Fibroblast of lung (primary cell): ENCODE data around the gene KRT3. TPM values are rescaled to one million over a fixed set of nuclear protein-coding genes. Genes with fewer than 3 reads are reported as not detected.

Experiments
- DNase-seq, 2 donors: peaks; one replicate each; pipeline versions ENCODE4 v3.0.0 to v3.0.0-alpha.2; 2010; ENCODE audit warnings: low read depth in 2 of 2
- H2AFZ ChIP-seq: 2 replicates; pipeline ENCODE4 v1.5.1; 2012; ENCODE audit warnings: low read length, control low read depth, inconsistent platforms
- H3K27ac ChIP-seq: 2 replicates; pipeline ENCODE4 v1.5.1; 2011; ENCODE audit warnings: low read length, control low read depth; ENCODE audit not compliant: insufficient read depth
- H3K27me3 ChIP-seq: 2 replicates; pipeline ENCODE4 v1.5.1; 2011; ENCODE audit warnings: mild to moderate bottlenecking, low read length; ENCODE audit not compliant: control insufficient read depth, insufficient read depth
- H3K36me3 ChIP-seq: 2 replicates; pipeline ENCODE4 v1.5.1; 2011; ENCODE audit warnings: low read length; ENCODE audit not compliant: control insufficient read depth, insufficient read depth
- H3K4me1 ChIP-seq: 2 replicates; pipeline ENCODE4 v1.5.1; 2011; ENCODE audit warnings: low read length; ENCODE audit not compliant: control insufficient read depth, insufficient read depth; ENCODE audit errors: extremely low read depth
- H3K4me2 ChIP-seq: 2 replicates; pipeline ENCODE4 v1.5.1; 2011; ENCODE audit warnings: low read length, control low read depth; ENCODE audit not compliant: insufficient read depth; ENCODE audit errors: extremely low read depth
- H3K4me3 ChIP-seq, 4 experiments: fragments of 200-600 bp in 1 of 4; sonication (generic) in 1 of 4; replicated peaks in 1 of 4; 2 replicates each; pipeline ENCODE4 v1.5.1; 2011 to 2016; ENCODE audit warnings: low read length in 4 of 4, low read depth in 3 of 4, mild to moderate bottlenecking in 3 of 4, control low read depth in 2 of 4, inconsistent platforms in 1 of 4, mixed read lengths in 1 of 4; ENCODE audit not compliant: insufficient read depth in 1 of 4; ENCODE audit errors: control extremely low read depth in 1 of 4
- H3K79me2 ChIP-seq: 2 replicates; pipeline ENCODE4 v1.5.1; 2012; ENCODE audit warnings: mild to moderate bottlenecking, low read length, inconsistent platforms; ENCODE audit not compliant: control insufficient read depth, insufficient read depth
- H3K9ac ChIP-seq: 2 replicates; pipeline ENCODE4 v1.5.1; 2011; ENCODE audit warnings: mild to moderate bottlenecking, low read length, control low read depth; ENCODE audit not compliant: insufficient read depth
- H3K9me3 ChIP-seq: 2 replicates; pipeline ENCODE4 v1.5.1; 2012; ENCODE audit warnings: low read depth, low read length; ENCODE audit not compliant: control insufficient read depth, insufficient read depth
- H4K20me1 ChIP-seq: 2 replicates; pipeline ENCODE4 v1.5.1; 2011; ENCODE audit warnings: low read length; ENCODE audit not compliant: control insufficient read depth, insufficient read depth; ENCODE audit errors: extremely low read depth
- EZH2 ChIP-seq: IDR thresholded peaks from 2 replicates; pipeline ENCODE4 v1.5.1; 2012; ENCODE audit warnings: low read length, control low read depth, mild to moderate bottlenecking; ENCODE audit errors: missing control alignments
- polyA plus RNA-seq, 2 donors: library from polyadenylated mRNA; depleted of rRNA in 1 of 2; stranded (reverse) in 1 of 2; unstranded in 1 of 2; fragments of >200 nt; gene quantifications; 2 replicates each; pipeline ENCODE4 v1.2.1, GENCODE V29; 2011 to 2012; ENCODE audit warnings: missing spikeins in 1 of 2
- total RNA-seq: library from RNA; depleted of rRNA; stranded (reverse); fragments of >200 nt; gene quantifications from 2 replicates; pipeline ENCODE4 v1.2.1, GENCODE V29; 2014
- TF ChIP-seq, protein P1 (sequence below), 2 donors: IDR thresholded peaks in 1 of 2; conservative IDR thresholded peaks in 1 of 2; 1 replicate in 1 of 2; 2 replicates in 1 of 2; pipeline ENCODE4 v1.5.1; 2011 to 2012; ENCODE audit warnings: low read length in 2 of 2, control low read depth in 1 of 2, inconsistent platforms in 1 of 2, low read depth in 1 of 2, mild to moderate bottlenecking in 1 of 2

The KRT3 gene
- total and polyA plus RNA-seq, 2 donors (not counting 1 experiment from before 2014, with no cell fraction given): not detected

DNA sequence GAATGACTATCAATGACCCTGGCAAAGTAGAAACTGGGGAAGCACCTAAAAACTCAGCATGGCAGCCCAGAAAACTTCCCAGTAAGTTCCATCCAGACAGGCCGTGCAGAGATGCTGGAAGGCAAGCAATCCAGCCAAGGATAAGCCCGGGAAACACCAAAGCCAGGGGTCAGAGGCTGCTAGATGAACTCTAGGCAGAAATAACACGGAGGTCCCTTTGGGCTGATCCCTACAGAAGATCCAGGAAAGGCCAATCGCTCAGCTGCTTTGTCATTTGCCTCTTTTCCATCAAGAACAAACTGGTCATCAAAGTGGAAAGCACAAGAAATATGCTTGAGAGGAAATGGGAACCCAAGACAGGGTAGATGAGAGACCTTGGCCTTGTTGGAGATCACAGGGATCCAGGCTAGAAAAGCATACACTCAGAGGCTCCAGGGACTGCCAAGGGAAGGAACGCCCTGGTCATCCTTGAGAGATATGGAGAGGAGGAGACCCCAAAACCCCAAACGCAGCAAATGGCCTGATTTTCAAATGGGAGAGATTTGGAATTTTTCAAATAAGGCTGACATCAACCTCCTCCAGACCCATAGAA lies 31.7 kb upstream of the KRT3 start:
- Histone ChIP-seq H3K4me3 (no peak overlapping the region), H3K4me1 (no peaks in the 10 kb centered on the region), H3K4me2 (no peak overlapping the region), H3K27me3 (no peaks in the 10 kb centered on the region), H3K79me2 (no peaks in the 10 kb centered on the region), H3K9ac (no peak overlapping the region), H3K9me3 (no peaks in the 10 kb centered on the region), H3K36me3 (no peaks in the 10 kb centered on the region), H2AFZ (no peak overlapping the region), H4K20me1 (no peaks in the 10 kb centered on the region), H3K27ac (no peak overlapping the region)
- TF ChIP-seq, protein P1, sequence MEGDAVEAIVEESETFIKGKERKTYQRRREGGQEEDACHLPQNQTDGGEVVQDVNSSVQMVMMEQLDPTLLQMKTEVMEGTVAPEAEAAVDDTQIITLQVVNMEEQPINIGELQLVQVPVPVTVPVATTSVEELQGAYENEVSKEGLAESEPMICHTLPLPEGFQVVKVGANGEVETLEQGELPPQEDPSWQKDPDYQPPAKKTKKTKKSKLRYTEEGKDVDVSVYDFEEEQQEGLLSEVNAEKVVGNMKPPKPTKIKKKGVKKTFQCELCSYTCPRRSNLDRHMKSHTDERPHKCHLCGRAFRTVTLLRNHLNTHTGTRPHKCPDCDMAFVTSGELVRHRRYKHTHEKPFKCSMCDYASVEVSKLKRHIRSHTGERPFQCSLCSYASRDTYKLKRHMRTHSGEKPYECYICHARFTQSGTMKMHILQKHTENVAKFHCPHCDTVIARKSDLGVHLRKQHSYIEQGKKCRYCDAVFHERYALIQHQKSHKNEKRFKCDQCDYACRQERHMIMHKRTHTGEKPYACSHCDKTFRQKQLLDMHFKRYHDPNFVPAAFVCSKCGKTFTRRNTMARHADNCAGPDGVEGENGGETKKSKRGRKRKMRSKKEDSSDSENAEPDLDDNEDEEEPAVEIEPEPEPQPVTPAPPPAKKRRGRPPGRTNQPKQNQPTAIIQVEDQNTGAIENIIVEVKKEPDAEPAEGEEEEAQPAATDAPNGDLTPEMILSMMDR (conservative IDR thresholded peaks at IDR 0.05 in 1 of 2, IDR thresholded peaks at IDR 0.05 in 1 of 2; ENCODE audit: low read depth in 1 of 2, low read length in 2 of 2): no peak
- no peak for TF ChIP-seq EZH2
- DNase-seq: no peak

- peak in 1 of 2 donors; percentile 33 for DNase-seq
- no peak overlapping the region for H3K4me2 ChIP-seq
- no peaks in the 10 kb centered on the region for H3K36me3 ChIP-seq
- H4K20me1 ChIP-seq: no peaks in the 10 kb centered on the region
- H3K27ac ChIP-seq: no peak overlapping the region
- no peak overlapping the region for H3K4me3 ChIP-seq
- H3K9ac ChIP-seq: no peak overlapping the region
- H2AFZ ChIP-seq: no peak overlapping the region
- H3K4me1 ChIP-seq: no peaks in the 10 kb centered on the region
- no peaks in the 10 kb centered on the region for H3K27me3 ChIP-seq
- TF ChIP-seq, protein P1 (conservative IDR thresholded peaks at IDR 0.05 in 1 of 2, IDR thresholded peaks at IDR 0.05 in 1 of 2; ENCODE audit: low read depth in 1 of 2, low read length in 2 of 2): no peak
- no peak for TF ChIP-seq EZH2
- no peaks in the 10 kb centered on the region for H3K79me2 ChIP-seq
- H3K9me3 ChIP-seq: no peaks in the 10 kb centered on the region
Observed at GRCh38 chr12:52826611-52827498, 30.9 kb upstream of the KRT3 start.

DNA sequence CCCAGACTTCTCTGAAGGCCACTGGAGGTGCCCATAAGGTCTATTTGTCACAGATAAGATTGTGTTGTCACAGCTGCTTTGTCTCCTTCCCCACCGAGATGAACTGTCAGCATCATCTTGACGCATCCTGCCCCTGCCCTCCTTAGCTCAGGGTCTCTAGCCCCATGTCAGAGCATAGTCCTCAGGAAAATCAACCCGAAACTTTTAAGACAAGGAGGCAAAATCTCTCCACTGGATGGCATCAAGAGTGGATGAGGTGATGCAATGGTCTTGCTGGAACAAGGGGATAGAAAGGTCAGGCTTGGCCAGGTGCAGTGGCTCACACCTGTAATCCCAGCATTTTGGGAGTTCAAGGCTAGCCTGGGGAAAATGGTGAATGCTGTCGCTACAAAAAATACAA lies 30.0 kb upstream of the KRT3 start:
- no peak for DNase-seq
- TF ChIP-seq EZH2: no peak
- TF ChIP-seq, protein P1 (conservative IDR thresholded peaks at IDR 0.05 in 1 of 2, IDR thresholded peaks at IDR 0.05 in 1 of 2; ENCODE audit: low read depth in 1 of 2, low read length in 2 of 2): no peak
- no peak overlapping the region for H3K4me3 ChIP-seq

More for the DNA sequence above, 30.0 kb upstream of the KRT3 start:
- no peaks in the 10 kb centered on the region for H3K79me2 ChIP-seq
- H3K9me3 ChIP-seq: no peaks in the 10 kb centered on the region
- no peak overlapping the region for H3K9ac ChIP-seq
- H3K36me3 ChIP-seq: no peaks in the 10 kb centered on the region
- no peaks in the 10 kb centered on the region for H4K20me1 ChIP-seq
- no peaks in the 10 kb centered on the region for H3K27me3 ChIP-seq
- no peak overlapping the region for H2AFZ ChIP-seq
- H3K4me1 ChIP-seq: no peaks in the 10 kb centered on the region
- H3K4me2 ChIP-seq: no peak overlapping the region
- no peak overlapping the region for H3K27ac ChIP-seq
